ENCODE data around the gene ZC3HAV1L.

ZC3HAV1L gene

DNA sequence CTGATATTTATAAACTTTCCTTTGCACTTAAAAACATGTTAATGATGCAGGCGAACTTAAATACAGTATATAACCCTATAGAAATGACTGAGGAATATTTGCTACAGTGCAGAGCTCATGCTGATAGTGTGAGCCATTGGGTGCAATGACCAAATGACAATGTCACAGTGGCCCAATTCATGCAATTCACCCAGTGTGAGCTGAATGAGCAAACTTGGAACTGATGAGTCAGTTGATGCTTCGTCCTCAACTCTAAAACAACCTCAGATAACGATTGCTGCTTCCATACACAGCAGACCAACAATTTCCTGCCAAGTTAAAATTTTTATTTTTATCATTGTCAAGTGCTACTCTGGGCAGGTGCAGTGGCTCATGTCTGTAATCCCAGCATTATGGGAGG is 12.1 kb upstream of the ZC3HAV1L start:
- H3K4me3 ChIP-seq (ENCODE audit: low read length), result no peak overlapping the region
- H3K36me3 ChIP-seq (ENCODE audit: control insufficient read depth, insufficient read depth, low read length), result peaks cover 13% of the 10 kb centered on the region
- H3K27ac ChIP-seq (ENCODE audit: low read depth, low read length), result no peak overlapping the region
- H3K9ac ChIP-seq (ENCODE audit: low read length), result no peak overlapping the region
- no peaks in the 10 kb centered on the region for H3K4me1 ChIP-seq (ENCODE audit: control insufficient read depth, insufficient read depth, low read length)
- no peaks in the 10 kb centered on the region for H3K27me3 ChIP-seq (ENCODE audit: control insufficient read depth, insufficient read depth, low read length)

DNA sequence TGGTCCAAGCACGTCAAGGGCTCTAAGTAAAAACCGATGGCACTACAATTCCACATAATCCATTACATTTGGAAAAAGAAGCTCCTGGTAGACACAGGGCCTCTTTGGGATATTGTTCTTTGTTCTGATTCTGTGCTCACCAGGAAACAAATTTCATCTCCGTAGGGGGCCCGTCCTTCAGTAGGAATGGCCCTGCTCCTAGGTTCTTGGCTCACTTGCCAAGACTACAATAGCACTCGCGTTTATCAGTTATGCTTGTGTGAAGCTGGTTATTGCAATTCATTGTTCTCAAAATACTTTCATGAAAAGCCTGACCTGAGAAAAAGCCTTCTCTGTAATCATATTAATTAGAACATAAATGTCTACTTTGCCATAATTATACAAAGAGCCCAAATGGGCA is 10.3 kb upstream of the ZC3HAV1L start:
- Histone ChIP-seq H3K36me3 (ENCODE audit: control insufficient read depth, insufficient read depth, low read length) (peaks cover 13% of the 10 kb centered on the region), H3K27ac (ENCODE audit: low read depth, low read length) (no peak overlapping the region), H3K27me3 (ENCODE audit: control insufficient read depth, insufficient read depth, low read length) (no peaks in the 10 kb centered on the region)

DNA sequence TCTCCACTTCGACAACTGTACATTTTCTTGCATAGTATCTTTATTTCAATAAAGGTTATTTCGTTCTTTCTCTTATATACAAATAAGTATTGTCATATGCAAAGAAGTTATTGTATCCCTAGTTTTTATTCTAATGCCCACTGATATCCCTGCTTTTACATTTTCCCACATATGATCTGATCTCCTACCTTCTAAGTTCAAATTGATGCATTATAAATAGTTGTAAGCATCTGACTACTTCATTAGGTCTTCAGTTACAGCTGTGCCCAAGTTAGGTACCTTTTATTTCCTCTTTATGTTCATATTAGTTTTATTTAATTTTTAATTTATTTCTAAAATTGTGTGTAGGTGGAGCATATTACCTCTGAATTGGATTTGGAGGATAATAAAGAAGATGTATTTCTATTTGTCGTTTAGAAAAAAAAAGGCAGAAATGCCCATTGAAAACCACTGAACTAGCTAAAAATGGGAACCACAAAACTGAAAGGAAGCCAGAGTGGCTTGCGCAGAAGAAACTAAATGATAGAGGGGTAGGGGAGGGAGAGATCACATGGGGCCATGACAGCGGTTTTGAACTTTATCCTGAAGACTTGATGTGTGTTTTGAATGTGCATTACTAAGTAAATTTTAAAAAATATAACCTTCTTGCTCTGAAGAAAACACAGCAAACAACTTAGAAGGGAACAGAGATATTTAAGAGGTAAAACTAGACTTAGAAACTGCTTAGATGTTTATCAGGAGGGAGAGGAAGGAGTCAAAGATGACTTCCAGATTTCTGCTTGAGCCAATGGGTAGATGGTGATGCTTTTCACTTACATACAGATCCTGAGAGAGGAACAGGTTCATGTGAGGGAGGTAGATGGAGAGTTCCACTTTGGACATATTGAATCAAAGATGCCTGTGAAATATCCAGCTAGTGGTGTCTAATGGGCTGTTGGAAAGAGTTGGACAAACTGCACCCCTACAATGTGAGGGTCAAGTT is 9.3 kb upstream of the ZC3HAV1L start:
- H3K36me3 ChIP-seq (ENCODE audit: control insufficient read depth, insufficient read depth, low read length), result peaks cover 13% of the 10 kb centered on the region
- no peaks in the 10 kb centered on the region for H3K4me1 ChIP-seq (ENCODE audit: control insufficient read depth, insufficient read depth, low read length)
- H3K27me3 ChIP-seq (ENCODE audit: control insufficient read depth, insufficient read depth, low read length), result no peaks in the 10 kb centered on the region
- no peak overlapping the region for H3K27ac ChIP-seq (ENCODE audit: low read depth, low read length)
- no peak overlapping the region for H3K4me3 ChIP-seq (ENCODE audit: low read length)
- H3K9ac ChIP-seq (ENCODE audit: low read length), result no peak overlapping the region

More for the DNA sequence above, 10.3 kb upstream of the ZC3HAV1L start:
- Histone ChIP-seq H3K4me3 (ENCODE audit: low read length) (no peak overlapping the region), H3K4me1 (ENCODE audit: control insufficient read depth, insufficient read depth, low read length) (no peaks in the 10 kb centered on the region), H3K9ac (ENCODE audit: low read length) (no peak overlapping the region)

DNA sequence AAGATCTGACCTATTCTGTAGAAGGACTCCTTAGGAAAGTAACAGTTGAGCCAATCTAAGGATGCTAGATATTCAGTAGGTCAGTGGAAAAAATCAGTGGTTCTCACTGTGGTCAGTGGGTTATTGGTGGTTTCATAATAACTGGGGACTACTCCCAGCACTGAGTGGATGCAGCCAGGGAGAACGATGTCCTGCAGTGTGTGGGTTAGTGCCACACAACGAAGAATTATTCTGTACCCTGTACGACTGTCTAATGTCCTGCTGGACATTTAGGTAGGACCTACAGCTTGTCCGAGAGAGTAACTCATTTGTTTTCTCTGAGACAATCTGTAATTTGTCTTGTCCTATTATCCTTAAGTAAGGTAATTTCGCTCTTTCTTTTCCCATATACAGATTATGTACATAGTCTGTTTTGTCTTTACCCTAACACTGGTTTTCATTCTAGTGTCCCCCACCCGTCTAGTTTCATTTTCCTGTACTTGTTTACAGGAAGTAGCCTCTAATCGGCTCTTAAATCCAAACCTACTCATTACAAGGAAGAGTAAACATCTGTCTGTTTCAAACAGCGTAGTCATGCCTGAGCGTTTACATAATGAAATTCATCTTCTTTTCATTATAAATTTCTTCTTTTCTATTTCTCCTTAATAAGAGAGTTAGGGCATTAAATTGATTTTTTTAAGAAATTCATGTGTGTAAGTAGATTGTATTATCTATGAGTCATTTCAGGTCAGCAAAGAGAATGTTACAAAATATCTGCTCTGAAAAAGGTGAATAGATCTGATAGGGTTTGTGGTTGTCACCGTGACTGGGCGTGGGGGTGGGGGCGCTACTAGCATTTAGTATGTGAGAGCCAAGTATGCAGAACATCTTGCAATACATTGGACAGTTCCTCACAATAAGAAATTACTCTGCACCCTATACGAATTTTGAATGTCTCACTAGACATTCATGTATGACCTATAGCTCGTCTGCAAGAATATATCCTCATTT is 8.3 kb upstream of the ZC3HAV1L start:
- Histone ChIP-seq H3K36me3 (ENCODE audit: control insufficient read depth, insufficient read depth, low read length) (peaks cover 11% of the 10 kb centered on the region), H3K9ac (ENCODE audit: low read length) (no peak overlapping the region), H3K4me1 (ENCODE audit: control insufficient read depth, insufficient read depth, low read length) (no peaks in the 10 kb centered on the region), H3K27ac (ENCODE audit: low read depth, low read length) (no peak overlapping the region), H3K4me3 (ENCODE audit: low read length) (no peak overlapping the region), H3K27me3 (ENCODE audit: control insufficient read depth, insufficient read depth, low read length) (no peaks in the 10 kb centered on the region)

DNA sequence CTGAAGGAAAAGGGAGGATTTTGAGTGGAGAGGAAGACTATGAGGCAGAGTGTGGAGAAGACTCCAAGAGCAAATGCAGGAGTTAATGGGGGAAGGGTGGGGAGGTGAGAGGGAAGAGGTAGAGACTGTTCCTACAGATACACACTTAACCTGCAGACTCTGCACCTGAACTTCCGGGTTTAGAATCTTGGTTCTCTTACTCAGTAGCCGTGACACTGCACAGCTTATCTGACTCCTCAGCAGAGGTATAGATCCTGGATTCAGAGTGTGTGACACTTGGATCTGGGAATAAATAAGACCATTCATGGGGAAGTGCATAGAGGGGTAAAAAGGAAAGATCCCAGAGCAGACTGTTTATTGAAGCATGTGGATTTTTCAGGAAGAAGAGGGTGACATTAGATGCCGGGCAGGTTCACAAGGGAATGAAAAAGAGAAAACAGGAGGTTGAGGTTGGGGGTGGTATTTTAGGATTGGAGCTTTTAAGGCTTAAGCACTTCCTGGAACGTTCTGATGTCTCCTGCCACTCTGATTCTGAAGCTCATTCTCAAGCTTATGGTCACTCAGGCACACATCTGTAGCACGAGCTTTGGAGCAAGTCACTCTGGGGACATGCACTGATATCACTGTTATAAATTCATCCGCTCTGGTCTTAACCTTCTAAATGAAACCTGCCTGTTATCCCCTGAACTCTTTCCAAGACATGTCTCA is 5.7 kb upstream of the ZC3HAV1L start:
- H3K27ac ChIP-seq (ENCODE audit: low read depth, low read length), result no peak overlapping the region
- no peaks in the 10 kb centered on the region for H3K4me1 ChIP-seq (ENCODE audit: control insufficient read depth, insufficient read depth, low read length)
- no peak overlapping the region for H3K4me3 ChIP-seq (ENCODE audit: low read length)
- H3K27me3 ChIP-seq (ENCODE audit: control insufficient read depth, insufficient read depth, low read length), result no peaks in the 10 kb centered on the region
- H3K9ac ChIP-seq (ENCODE audit: low read length), result no peak overlapping the region
- peaks cover 6% of the 10 kb centered on the region for H3K36me3 ChIP-seq (ENCODE audit: control insufficient read depth, insufficient read depth, low read length)

DNA sequence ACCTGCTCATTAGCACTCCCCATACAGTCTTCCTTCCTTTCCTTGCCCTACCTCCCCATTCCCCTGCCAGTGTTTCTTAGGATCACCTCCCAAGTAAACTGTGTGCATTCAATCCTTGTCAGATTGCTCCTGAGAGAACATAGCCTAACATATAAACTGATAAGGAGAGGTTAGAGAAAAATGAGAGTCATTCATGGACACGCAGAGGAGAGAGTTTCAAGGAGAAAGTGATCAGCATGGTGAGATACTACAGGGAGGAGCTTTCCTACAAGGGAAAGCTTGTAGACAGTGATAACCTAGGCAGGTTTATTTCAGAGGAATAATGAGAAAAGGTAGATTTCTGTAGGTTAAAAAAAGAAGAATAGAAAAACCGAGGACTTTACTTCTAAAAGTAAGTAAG is 2.8 kb upstream of the ZC3HAV1L start:
- no peaks in the 10 kb centered on the region for H3K27me3 ChIP-seq (ENCODE audit: control insufficient read depth, insufficient read depth, low read length)

DNA sequence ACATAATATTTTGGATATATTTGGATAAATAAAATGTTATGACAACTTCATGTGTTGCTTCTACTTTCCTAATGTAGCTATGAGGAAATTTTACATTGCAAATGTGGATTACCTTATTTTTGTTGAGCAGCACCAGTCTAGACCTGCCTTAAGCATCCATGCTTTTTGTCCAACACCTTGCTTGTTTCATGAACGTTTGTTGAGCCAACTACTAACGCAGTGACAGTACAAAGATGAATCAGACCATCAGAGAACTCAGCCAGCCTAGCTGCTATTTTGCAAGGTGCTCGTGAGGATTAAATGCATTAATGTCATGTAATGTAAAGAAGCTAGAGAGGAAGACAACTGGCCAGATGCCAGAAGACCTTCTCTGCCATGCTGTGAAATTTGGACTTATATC is 1.1 kb upstream of the ZC3HAV1L start:
- Histone ChIP-seq H3K27ac (ENCODE audit: low read depth, low read length) (no peak overlapping the region), H3K4me3 (ENCODE audit: low read length) (no peak overlapping the region), H3K36me3 (ENCODE audit: control insufficient read depth, insufficient read depth, low read length) (no peaks in the 10 kb centered on the region), H3K4me1 (ENCODE audit: control insufficient read depth, insufficient read depth, low read length) (no peaks in the 10 kb centered on the region), H3K9ac (ENCODE audit: low read length) (no peak overlapping the region), H3K27me3 (ENCODE audit: control insufficient read depth, insufficient read depth, low read length) (no peaks in the 10 kb centered on the region)

More for the DNA sequence above, 2.8 kb upstream of the ZC3HAV1L start:
- Histone ChIP-seq H3K9ac (ENCODE audit: low read length) (no peak overlapping the region), H3K4me1 (ENCODE audit: control insufficient read depth, insufficient read depth, low read length) (no peaks in the 10 kb centered on the region), H3K36me3 (ENCODE audit: control insufficient read depth, insufficient read depth, low read length) (no peaks in the 10 kb centered on the region), H3K27ac (ENCODE audit: low read depth, low read length) (no peak overlapping the region), H3K4me3 (ENCODE audit: low read length) (no peak overlapping the region)

DNA sequence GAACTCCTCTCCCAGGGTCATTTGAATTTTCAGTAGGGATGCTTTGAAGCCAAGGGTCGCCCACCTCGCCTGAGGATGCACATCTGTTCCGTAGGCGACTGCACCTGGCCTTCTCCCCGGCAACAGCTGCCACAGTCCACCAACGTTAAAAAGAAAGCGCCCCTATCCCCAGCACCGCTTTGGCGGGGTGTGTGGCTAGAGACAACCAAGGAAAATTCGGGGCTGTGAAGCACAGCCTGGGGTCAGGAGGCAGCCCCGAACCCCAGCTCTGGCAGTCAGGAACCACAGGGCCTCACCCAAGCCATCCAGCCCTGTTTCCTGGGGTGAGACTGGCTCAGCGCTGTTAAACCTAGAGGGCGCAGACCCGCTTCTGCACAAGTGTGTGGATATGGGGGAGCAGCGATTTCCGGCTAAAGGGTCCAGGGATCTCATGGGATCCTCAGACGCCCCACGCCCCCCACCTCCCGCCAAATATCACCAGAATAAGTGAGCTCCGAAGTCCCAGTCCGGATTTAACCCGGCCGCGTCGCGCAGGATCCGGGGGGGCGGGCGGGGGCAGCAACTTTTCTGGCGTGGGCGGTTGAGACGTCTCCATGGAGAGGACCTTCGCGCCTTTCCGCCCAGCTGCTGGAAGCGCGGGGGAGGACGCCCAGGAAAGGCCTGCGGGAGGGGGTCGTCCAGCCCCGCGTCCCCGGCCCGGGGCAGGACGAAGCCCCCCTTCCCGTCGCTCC is 822 bp downstream of the ZC3HAV1L start:
- Histone ChIP-seq H3K27me3 (ENCODE audit: control insufficient read depth, insufficient read depth, low read length) (no peaks in the 10 kb centered on the region), H3K9ac (ENCODE audit: low read length) (peak overlapping the region; percentile 73), H3K27ac (ENCODE audit: low read depth, low read length) (peak overlapping the region; percentile 64), H3K4me1 (ENCODE audit: control insufficient read depth, insufficient read depth, low read length) (no peaks in the 10 kb centered on the region), H3K36me3 (ENCODE audit: control insufficient read depth, insufficient read depth, low read length) (peaks cover under 1% of the 10 kb centered on the region), H3K4me3 (ENCODE audit: low read length) (peak overlapping the region; percentile 88)

DNA sequence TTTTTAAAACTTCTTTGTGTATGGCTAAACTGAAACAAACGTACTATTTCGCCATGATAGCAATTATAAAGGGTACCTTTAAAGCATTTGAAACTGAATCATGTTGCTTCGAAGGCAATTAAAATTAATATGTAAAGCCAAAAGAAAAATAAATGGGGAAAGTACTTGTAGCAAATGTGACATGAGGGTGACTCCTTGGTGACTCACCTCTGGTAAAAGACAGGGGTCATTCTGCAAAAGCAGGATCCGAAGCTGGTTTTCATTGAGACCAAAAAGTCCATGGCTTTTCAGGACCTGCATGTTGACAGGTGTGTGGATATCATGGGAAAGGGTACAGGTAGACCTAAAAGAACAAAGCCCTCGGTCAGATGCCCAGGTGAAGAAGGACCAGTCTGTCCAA is 1.5 kb downstream of the ZC3HAV1L start:
- H3K36me3 ChIP-seq (ENCODE audit: control insufficient read depth, insufficient read depth, low read length), result peaks cover 6% of the 10 kb centered on the region
- H3K27me3 ChIP-seq (ENCODE audit: control insufficient read depth, insufficient read depth, low read length), result no peaks in the 10 kb centered on the region
- no peak overlapping the region for H3K9ac ChIP-seq (ENCODE audit: low read length)
- no peaks in the 10 kb centered on the region for H3K4me1 ChIP-seq (ENCODE audit: control insufficient read depth, insufficient read depth, low read length)
- no peak overlapping the region for H3K27ac ChIP-seq (ENCODE audit: low read depth, low read length)
- peak overlapping the region; percentile 88 for H3K4me3 ChIP-seq (ENCODE audit: low read length)

DNA sequence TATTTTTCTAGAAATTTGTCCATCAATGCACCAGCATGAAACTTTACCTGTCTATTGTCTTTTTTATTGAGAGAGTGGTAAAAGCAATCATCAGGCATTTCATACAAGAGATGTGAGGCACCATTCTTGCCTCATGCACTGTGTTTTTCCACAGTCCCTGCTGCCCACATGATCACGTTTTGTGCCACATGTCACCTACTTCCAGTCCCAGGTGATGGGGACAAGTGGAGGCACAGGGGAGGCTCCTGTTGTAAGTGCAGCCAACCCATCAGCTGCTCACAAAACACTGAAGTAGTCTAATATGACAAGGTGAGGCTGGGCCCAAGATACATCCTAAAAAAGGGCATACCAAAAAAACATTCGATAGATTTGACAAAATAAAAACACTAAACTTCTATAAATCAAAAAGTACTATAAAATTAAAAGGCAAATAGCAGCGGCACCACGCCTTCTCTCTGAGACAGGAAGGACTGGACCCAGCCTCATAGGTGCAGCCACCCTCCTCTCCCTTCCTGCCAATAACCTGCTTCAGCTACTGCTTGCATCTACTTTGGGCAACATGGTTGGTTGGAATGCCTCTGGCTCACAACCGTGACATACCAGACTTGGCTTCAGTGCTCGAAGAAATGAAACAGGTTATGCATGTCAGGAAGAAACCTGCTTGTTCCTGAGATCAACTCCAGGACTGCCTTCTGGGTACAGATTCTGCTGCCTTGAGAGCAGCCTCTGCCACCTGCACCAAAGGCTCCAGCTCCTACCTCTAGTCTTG is 2.3 kb downstream of the ZC3HAV1L start:
- H3K36me3 ChIP-seq (ENCODE audit: control insufficient read depth, insufficient read depth, low read length), result peaks cover 8% of the 10 kb centered on the region
- H3K4me1 ChIP-seq (ENCODE audit: control insufficient read depth, insufficient read depth, low read length), result no peaks in the 10 kb centered on the region
- H3K27ac ChIP-seq (ENCODE audit: low read depth, low read length), result no peak overlapping the region
- no peaks in the 10 kb centered on the region for H3K27me3 ChIP-seq (ENCODE audit: control insufficient read depth, insufficient read depth, low read length)
- no peak overlapping the region for H3K9ac ChIP-seq (ENCODE audit: low read length)
- H3K4me3 ChIP-seq (ENCODE audit: low read length), result no peak overlapping the region

DNA sequence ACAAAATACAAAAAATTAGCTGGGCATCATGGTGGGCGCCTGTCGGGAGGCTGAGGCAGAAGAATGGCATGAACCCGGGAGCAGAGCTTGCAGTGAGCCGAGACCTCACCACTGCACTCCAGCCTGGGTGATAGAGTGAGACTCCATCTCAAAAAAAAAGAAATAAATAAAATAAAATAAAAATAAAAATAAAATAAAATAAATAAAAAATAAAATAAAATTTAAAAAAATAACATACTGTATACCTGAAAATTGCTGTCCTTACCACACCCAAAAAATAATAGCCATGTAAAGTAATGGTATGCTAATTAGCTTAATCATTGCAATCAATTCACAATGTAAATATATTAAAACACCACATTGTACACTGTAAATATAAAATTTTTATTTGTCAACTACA is 3.4 kb downstream of the ZC3HAV1L start:
- H3K27me3 ChIP-seq (ENCODE audit: control insufficient read depth, insufficient read depth, low read length), result no peaks in the 10 kb centered on the region
- no peak overlapping the region for H3K27ac ChIP-seq (ENCODE audit: low read depth, low read length)
- H3K9ac ChIP-seq (ENCODE audit: low read length), result no peak overlapping the region
- H3K36me3 ChIP-seq (ENCODE audit: control insufficient read depth, insufficient read depth, low read length), result peaks cover 8% of the 10 kb centered on the region
- H3K4me1 ChIP-seq (ENCODE audit: control insufficient read depth, insufficient read depth, low read length), result no peaks in the 10 kb centered on the region
- no peak overlapping the region for H3K4me3 ChIP-seq (ENCODE audit: low read length)
